GM21786 (cell line): ENCODE data around the gene OLFM2.
"Not testable (repeated sequence)": the region's sequence is repeated elsewhere in the genome, so short reads cannot be mapped to it uniquely, and the experiment has no call there.

Experiments used
- ATAC-seq: cut with Tn5 transposase; IDR thresholded peaks from one replicate; pipeline ENCODE4 v1.9.1; 2021; ENCODE audit not compliant: unreplicated experiment

The OLFM2 gene

GRCh38 chr19:9836021-9836420, 100.3 kb downstream of the OLFM2 start:
- ATAC-seq, result no peak

GRCh38 chr19:9835507-9835949, 100.8 kb downstream of the OLFM2 start:
- ATAC-seq, result peak; percentile 20

- ATAC-seq, result peak; percentile 88
Measured at GRCh38 chr19:9834726-9835506, 101.4 kb downstream of the OLFM2 start, which contains the start of gene PIN1. PIN1 (plus strand) TSS chr19:9835318; CDS start chr19:9835345, 27 bp downstream.

GRCh38 chr19:9834307-9834725, 102.0 kb downstream of the OLFM2 start:
- no peak for ATAC-seq

GRCh38 chr19:9828551-9829063, 107.7 kb downstream of the OLFM2 start:
- ATAC-seq, result no peak

GRCh38 chr19:9827289-9828238, 108.8 kb downstream of the OLFM2 start, which contains the start of gene UBL5:
UBL5 (plus strand) TSS chr19:9827918; CDS start chr19:9828338, 420 bp downstream.
- ATAC-seq, result peak; percentile 91

GRCh38 chr19:9823816-9824215, 112.5 kb downstream of the OLFM2 start:
- no peak for ATAC-seq

- not testable (repeated sequence) for ATAC-seq
Measured at GRCh38 chr19:9820034-9820433, 116.3 kb downstream of the OLFM2 start.

- peak; percentile 57 for ATAC-seq
Measured at GRCh38 chr19:9819596-9819909, 116.8 kb downstream of the OLFM2 start.

- ATAC-seq, result peak; percentile 77
Measured at GRCh38 chr19:9818734-9819595, 117.3 kb downstream of the OLFM2 start, which contains the start of gene FBXL12. FBXL12 (minus strand) TSS chr19:9819079; CDS start chr19:9818813, 266 bp downstream.

GRCh38 chr19:9818175-9818733, 118.1 kb downstream of the OLFM2 start:
- no peak for ATAC-seq

GRCh38 chr19:9811139-9811538, 125.2 kb downstream of the OLFM2 start:
- ATAC-seq, result no peak

GRCh38 chr19:9808855-9809824, 127.2 kb downstream of the OLFM2 start:
- no peak for ATAC-seq

- no peak for ATAC-seq
Measured at GRCh38 chr19:9806803-9807202, 129.5 kb downstream of the OLFM2 start.
